Heart left ventricle (tissue), 16 donors: ENCODE measurements around the gene STRN3. TPM values are rescaled to one million over a fixed set of nuclear protein-coding genes. Genes with fewer than 3 reads are reported as not detected.

Source experiments
- ATAC-seq, 4 donors: fragments of 200-7000 bp; cut with Tn5 transposase; one replicate each; pipeline ENCODE4 v1.9.1; 2020 to 2022; ENCODE audit warnings: moderate library complexity in 4 of 4, mild to moderate bottlenecking in 3 of 4, moderate number of reproducible peaks in 1 of 4
- DNase-seq, 5 donors: peaks; one replicate each; pipeline ENCODE4 v3.0.0-alpha.2; 2020
- H3K27ac ChIP-seq, 12 donors: fragments of 200-600 bp; sonication (generic) in 4 of 12; one replicate each; pipeline versions ENCODE4 v1.5.0 to v1.8.0; 2016 to 2022; ENCODE audit warnings: mild to moderate bottlenecking in 2 of 12
- H3K27me3 ChIP-seq, 9 donors: fragments of 200-600 bp; sonication (generic) in 2 of 9; one replicate each; pipeline versions ENCODE4 v1.5.1 to v1.8.0; 2016 to 2022; ENCODE audit warnings: mild to moderate bottlenecking in 3 of 9
- H3K36me3 ChIP-seq, 9 donors: fragments of 200-600 bp; sonication (generic) in 2 of 9; one replicate each; pipeline versions ENCODE4 v1.5.0 to v1.8.0; 2018 to 2022; ENCODE audit warnings: mild to moderate bottlenecking in 2 of 9
- H3K4me1 ChIP-seq, 12 donors: fragments of 200-600 bp; sonication (generic) in 4 of 12; one replicate each; pipeline versions ENCODE4 v1.5.0 to v1.8.0; 2016 to 2022; ENCODE audit warnings: mild to moderate bottlenecking in 3 of 12
- H3K4me3 ChIP-seq, 12 donors: fragments of 200-600 bp; sonication (generic) in 4 of 12; one replicate each; pipeline versions ENCODE4 v1.5.0 to v1.8.0; 2017 to 2022; ENCODE audit warnings: mild to moderate bottlenecking in 9 of 12, moderate library complexity in 4 of 12
- H3K9me3 ChIP-seq, 12 donors: fragments of 200-600 bp; sonication (generic) in 4 of 12; one replicate each; pipeline versions ENCODE4 v1.5.0 to v1.8.0; 2016 to 2022; ENCODE audit warnings: mild to moderate bottlenecking in 1 of 12
- POLR2A ChIP-seq, 2 donors: fragments of 450-650 bp; IDR thresholded peaks; one replicate each; pipeline ENCODE4 v1.6.1; 2017; ENCODE audit warnings: antibody characterized with exemption in 2 of 2, mild to moderate bottlenecking in 2 of 2, moderate library complexity in 2 of 2
- WGBS, 4 donors: extraction: QIAGEN DNeasy Blood & Tissue Kit in 2 of 4; methylation state at CpG; one replicate each; pipeline versions ENCODE4 v1.1.5 to v1.1.7; 2013 to 2018; 5-methylcytosine and 5-hydroxymethylcytosine counted together
- intact Hi-C, 10 donors: fragments of 100-400 bp; cut with DNase I; formaldehyde crosslinking; loops; one replicate each; pipeline versions ENCODE4 v1.11.1 to v1.14.2; 2022
- polyA plus RNA-seq, 2 donors: library from polyadenylated mRNA; stranded (reverse); fragments of 200-250 nt; gene quantifications; one replicate each; pipeline ENCODE4 v1.2.3, GENCODE V29; 2013
- total RNA-seq, 9 donors: library from RNA; depleted of rRNA in 2 of 9; stranded (reverse); fragments of >200 nt in 2 of 9; fragmentation: NEBNext Ultra II Directional in 3 of 9; extraction: Animal tissue kit (Norgen Biotek cat#: 25700) in 3 of 9; gene quantifications; one replicate each; pipeline versions ENCODE4 v1.1.0 to v1.2.4, GENCODE V29; 2016 to 2023
- TF ChIP-seq, protein P1 (sequence below), 12 donors: fragments of 200-600 bp; sonication (generic) in 4 of 12; IDR thresholded peaks; one replicate each; pipeline versions ENCODE4 v1.5.0 to v1.8.0; 2018 to 2022; ENCODE audit warnings: antibody characterized with exemption in 12 of 12, mild to moderate bottlenecking in 5 of 12
- donor health status: ischemic (EF 13 %, LVEDD 7.1; RV severe dilation, severe dysfunction).
- donor health status: healthy with polysubstance abuse.
- donor health status: DM: no; HTN: yes; CAD: no.
- donor health status: DM: no; HTN: no; CAD: no.
- donor health status: ischemic (EF 25% LVEDD 6.9; RV normal size, moderate dysfunction).
- donor health status: ischemic (EF 25% LVEDD 5.7; RV mildly dilated, moderate dysfunction).
- donor health status: healthy.
- donor health status: DM: yes; HTN: yes; CAD: no.
- donor health status: ischemic (EF 35%, LVEDD 5.7; RV mildly dilated, moderate dysfunction).
- donor health status: nonischemic (EF 11% LVEDD 7.7; RV severe dilation, severe dysfunction).
- donor health status: DM: yes; HTN: yes; CAD: no.
- donor health status: PGD.
- donor health status: ischemic (EF 29% LVEDD 5.4; RV normal size, mild dysfunction).
- donor health status: nonischemic (EF 23%, LVEDD 6.1; RV moderate dilation, normal function).

STRN3 gene
- total and polyA plus RNA-seq, 11 donors: 11.0 to 60.3 (median 44.4) TPM

DNA sequence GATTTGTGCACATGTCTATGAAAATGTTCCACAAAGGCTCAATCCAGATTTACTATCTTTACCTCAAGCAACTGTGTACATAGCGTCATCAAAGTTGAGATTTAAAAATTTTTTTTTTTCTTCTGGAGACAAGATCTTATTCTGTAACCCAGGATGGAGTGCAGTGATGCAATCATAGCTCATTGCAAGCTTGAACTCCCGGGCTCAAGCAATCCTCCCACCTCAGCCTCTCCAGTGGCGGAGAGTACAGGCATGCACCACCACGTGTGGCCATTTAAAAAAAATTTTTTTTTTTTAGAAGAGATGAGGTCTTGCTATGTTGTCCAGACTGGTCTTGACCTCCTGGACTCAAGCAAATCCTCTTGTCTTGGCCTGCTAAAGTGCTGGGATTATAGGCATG, 149.5 kb downstream of the STRN3 start:
- Histone ChIP-seq H3K36me3 (no peaks in the 10 kb centered on the region), H3K4me3 (no peak overlapping the region), H3K9me3 (no peaks in the 10 kb centered on the region), H3K27ac (no peak overlapping the region), H3K4me1 (peaks cover 0 to 21% (median 14%) of the 10 kb centered on the region in 12 donors), H3K27me3 (peaks cover 11 to 48% (median 28%) of the 10 kb centered on the region in 9 donors)
- 65 to 79% (median 71%) methylated on average over 4 of the region's 4 CpGs for WGBS, 4 donors
- TF ChIP-seq, protein P1, sequence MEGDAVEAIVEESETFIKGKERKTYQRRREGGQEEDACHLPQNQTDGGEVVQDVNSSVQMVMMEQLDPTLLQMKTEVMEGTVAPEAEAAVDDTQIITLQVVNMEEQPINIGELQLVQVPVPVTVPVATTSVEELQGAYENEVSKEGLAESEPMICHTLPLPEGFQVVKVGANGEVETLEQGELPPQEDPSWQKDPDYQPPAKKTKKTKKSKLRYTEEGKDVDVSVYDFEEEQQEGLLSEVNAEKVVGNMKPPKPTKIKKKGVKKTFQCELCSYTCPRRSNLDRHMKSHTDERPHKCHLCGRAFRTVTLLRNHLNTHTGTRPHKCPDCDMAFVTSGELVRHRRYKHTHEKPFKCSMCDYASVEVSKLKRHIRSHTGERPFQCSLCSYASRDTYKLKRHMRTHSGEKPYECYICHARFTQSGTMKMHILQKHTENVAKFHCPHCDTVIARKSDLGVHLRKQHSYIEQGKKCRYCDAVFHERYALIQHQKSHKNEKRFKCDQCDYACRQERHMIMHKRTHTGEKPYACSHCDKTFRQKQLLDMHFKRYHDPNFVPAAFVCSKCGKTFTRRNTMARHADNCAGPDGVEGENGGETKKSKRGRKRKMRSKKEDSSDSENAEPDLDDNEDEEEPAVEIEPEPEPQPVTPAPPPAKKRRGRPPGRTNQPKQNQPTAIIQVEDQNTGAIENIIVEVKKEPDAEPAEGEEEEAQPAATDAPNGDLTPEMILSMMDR (IDR thresholded peaks at IDR 0.05): no peak
- no peak for TF ChIP-seq POLR2A (IDR thresholded peaks at IDR 0.05)
- no peak for DNase-seq
- intact Hi-C loops: no loop called here
- ATAC-seq: no peak

DNA sequence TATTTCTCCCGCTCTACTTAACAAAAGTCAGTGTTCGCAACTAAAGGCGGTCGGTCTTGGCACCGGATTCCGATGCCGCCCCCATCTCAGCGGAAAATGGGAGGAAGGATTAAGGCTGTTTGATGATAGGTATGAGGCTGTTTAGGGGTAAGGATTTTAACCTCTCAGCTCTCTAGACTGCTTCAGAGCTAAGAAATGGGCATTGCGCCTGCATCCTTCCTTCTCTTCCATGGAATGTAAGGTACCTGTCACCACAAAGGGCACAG, 150.5 kb downstream of the STRN3 start:
- TF ChIP-seq, protein P1 (IDR thresholded peaks at IDR 0.05): no peak
- TF ChIP-seq POLR2A (IDR thresholded peaks at IDR 0.05): no peak
- H3K4me3 ChIP-seq: peak overlapping the region in 4 of 12 donors; percentile 57 to 69 (median 62)

DNA sequence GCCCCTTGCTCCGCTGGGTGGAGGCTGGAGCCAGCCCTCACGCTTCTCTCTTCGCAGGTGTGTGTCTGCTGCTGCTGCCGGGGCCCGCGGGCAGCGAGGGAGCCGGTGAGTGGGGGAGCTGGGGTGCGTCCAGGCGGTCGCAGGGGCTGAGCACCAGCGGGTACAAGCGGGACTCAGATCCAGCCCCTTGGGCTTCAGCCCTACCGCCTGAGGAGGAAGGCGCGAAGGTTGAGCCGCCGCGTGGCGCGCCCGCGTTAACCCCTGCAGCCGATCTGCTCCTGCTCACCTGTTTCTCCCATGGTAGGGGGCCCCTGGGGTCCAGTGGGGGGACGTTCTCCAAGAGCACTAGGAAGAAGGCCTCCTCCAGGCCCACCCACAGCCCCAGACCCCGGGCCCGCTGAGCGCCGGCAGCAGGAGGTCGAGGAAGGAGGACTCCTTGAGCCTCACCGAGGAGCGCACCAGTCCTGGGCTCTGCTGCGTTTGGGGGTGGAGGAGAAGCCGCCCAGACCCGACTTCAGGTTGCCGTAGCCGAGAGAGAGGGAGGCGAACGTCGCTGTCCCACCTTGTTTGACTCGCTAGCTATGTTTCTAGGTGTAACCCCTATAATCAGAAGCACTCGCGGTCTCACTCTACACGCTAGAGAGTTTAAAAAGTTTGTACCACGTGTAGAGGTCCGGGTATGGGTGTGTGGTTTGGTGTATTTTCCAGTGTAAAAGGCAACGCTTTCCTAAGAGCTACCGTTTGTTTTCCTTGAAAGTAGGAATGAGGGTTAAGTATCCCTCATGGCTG, 151.0 kb downstream of the STRN3 start:
- H3K4me1 ChIP-seq: peaks cover 0 to 21% (median 14%) of the 10 kb centered on the region in 12 donors
- TF ChIP-seq POLR2A (IDR thresholded peaks at IDR 0.05): no peak
- TF ChIP-seq, protein P1 (IDR thresholded peaks at IDR 0.05): no peak
- peaks cover 11 to 48% (median 41%) of the 10 kb centered on the region in 9 donors for H3K27me3 ChIP-seq
- H3K27ac ChIP-seq: no peak overlapping the region
- DNase-seq (no peak), ATAC-seq (peak in 2 of 4 donors; percentile 12 to 27)
- intact Hi-C loops: no loop called here
- H3K9me3 ChIP-seq: no peaks in the 10 kb centered on the region
- no peaks in the 10 kb centered on the region for H3K36me3 ChIP-seq
- WGBS, 4 donors: 3 to 5% (median 5%) methylated on average over 15 to 48 of the region's 48 CpGs
- peak overlapping the region; percentile 50 to 69 (median 61) for H3K4me3 ChIP-seq

More for the DNA sequence above, 150.5 kb downstream of the STRN3 start:
- no peaks in the 10 kb centered on the region for H3K36me3 ChIP-seq
- intact Hi-C loops: no loop called here
- no peak for ATAC-seq
- H3K9me3 ChIP-seq: no peaks in the 10 kb centered on the region
- H3K27me3 ChIP-seq: peaks cover 11 to 48% (median 37%) of the 10 kb centered on the region in 9 donors
- 19 to 26% (median 22%) methylated on average over 9 of the region's 9 CpGs for WGBS, 4 donors
- H3K4me1 ChIP-seq: peaks cover 0 to 21% (median 14%) of the 10 kb centered on the region in 12 donors
- H3K27ac ChIP-seq: no peak overlapping the region
- DNase-seq: no peak

DNA sequence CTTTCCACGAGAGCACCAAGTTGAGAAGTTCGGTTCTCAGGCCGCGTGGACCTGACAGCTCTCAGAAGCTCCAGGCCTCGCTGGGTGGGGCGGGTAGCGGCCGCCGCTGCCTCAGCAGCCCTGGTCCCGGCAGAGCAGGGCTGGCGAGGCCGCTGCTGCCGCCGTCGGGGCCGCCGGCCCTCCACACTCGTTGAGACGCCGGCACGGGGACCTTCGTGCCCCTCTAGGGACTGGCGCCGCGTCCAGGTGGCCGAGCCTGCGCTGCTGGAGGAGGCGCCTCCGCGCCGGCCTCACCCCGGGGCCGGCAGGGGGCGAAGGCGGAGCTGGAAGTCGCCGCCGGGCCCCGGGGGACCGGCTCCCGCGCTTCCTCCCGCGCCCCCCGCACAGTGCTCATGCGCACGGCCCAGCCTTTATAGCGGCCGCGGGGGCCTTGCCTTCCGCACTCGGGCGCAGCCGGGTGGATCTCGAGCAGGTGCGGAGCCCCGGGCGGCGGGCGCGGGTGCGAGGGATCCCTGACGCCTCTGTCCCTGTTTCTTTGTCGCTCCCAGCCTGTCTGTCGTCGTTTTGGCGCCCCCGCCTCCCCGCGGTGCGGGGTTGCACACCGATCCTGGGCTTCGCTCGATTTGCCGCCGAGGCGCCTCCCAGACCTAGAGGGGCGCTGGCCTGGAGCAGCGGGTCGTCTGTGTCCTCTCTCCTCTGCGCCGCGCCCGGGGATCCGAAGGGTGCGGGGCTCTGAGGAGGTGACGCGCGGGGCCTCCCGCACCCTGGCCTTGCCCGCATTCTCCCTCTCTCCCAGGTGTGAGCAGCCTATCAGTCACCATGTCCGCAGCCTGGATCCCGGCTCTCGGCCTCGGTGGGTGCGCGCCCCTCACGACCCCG, 151.8 kb downstream of the STRN3 start, which contains the start of gene COCH:
COCH (plus strand) TSS at position 440 of the 879 bp plus-strand sequence; CDS start at position 820, 380 bp downstream.
- Histone ChIP-seq H3K9me3 (no peaks in the 10 kb centered on the region), H3K27me3 (peaks cover 11 to 48% (median 41%) of the 10 kb centered on the region in 9 donors), H3K36me3 (no peaks in the 10 kb centered on the region), H3K27ac (no peak within 1 kb of the TSS), H3K4me1 (peaks cover 0 to 21% (median 14%) of the 10 kb centered on the region in 12 donors), H3K4me3 (peak within 1 kb of the TSS; percentile 50 to 69 (median 61))
- 2 to 5% (median 3%) methylated on average over 31 to 99 of the region's 99 CpGs for WGBS, 4 donors
- DNase-seq: peak; percentile 18 to 61 (median 34)
- peak in 3 of 4 donors; percentile 47 to 87 (median 72) for ATAC-seq
- intact Hi-C loops: no loop called here
- TF ChIP-seq, protein P1 (IDR thresholded peaks at IDR 0.05): peak in 11 of 12 donors; percentile 7 to 46 (median 30)
- no peak for TF ChIP-seq POLR2A (IDR thresholded peaks at IDR 0.05)
